HUES64 (cell line): ENCODE measurements around the gene FRMPD4.
"Not testable (repeated sequence)": the region's sequence is repeated elsewhere in the genome, so short reads cannot be mapped to it uniquely, and the experiment has no call there.

Experiments
- H3K27ac ChIP-seq: 2 replicates; pipeline ENCODE4 v1.7.0; 2013; ENCODE audit warnings: low read depth, low read length, inconsistent platforms
- H3K27me3 ChIP-seq: 2 replicates; pipeline ENCODE4 v1.6.1; 2013; ENCODE audit warnings: mild to moderate bottlenecking, low read length; ENCODE audit not compliant: insufficient read depth
- H3K36me3 ChIP-seq: 2 replicates; pipeline ENCODE4 v1.6.1; 2013; ENCODE audit warnings: mild to moderate bottlenecking, low read length; ENCODE audit not compliant: insufficient read depth
- H3K4me1 ChIP-seq: 2 replicates; pipeline ENCODE4 v1.6.1; 2013; ENCODE audit warnings: mild to moderate bottlenecking, low read length, moderate library complexity; ENCODE audit not compliant: insufficient read depth
- H3K4me3 ChIP-seq: 2 replicates; pipeline ENCODE4 v1.5.1; 2013; ENCODE audit warnings: mild to moderate bottlenecking, low read length, moderate library complexity
- H3K9ac ChIP-seq: 2 replicates; pipeline ENCODE4 v1.6.1; 2013; ENCODE audit warnings: mild to moderate bottlenecking, low read depth, low read length
- H3K9me3 ChIP-seq: 2 replicates; pipeline ENCODE4 v1.6.1; 2013; ENCODE audit warnings: low read depth, low read length; ENCODE audit not compliant: insufficient read depth
- WGBS: fragments of 150-250, 120-280 bp; methylation state at CpG from one replicate; pipeline ENCODE4 v1.1.7; 2013; ENCODE audit warnings: missing lambda C conversion rate; 5-methylcytosine and 5-hydroxymethylcytosine counted together

Gene FRMPD4

DNA sequence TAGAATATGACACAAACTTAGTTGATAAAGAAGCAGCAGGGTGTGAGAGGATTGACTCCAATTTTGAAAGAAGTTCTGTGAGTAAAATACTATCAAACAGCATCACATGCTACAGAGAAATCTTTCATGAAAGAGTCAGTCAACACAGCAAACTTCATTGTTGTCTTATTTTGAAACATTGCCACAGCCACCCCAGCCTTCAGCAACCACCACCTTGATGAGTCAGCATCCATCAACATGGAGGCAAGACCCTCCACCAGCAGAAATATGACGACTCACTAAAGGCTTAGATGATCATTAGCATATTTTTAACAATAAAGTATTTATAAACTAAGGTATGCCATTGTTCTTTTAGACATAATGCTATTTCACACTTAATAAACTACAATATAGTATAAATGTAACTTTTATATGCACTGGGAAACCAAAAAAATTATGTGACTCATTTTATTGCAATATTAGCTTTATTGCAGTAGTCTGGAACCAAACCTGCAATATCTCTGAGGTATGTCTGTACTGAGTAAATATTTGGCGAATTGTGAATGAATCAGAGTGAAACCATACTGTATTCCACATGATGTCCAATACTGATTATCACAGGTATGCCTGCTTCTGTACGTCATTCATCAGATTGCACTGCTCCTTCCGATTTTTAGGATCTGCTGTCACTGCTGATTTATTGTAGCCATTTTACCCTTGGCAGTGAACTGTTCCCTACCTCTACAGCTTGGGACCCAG is 11.6 kb downstream of the FRMPD4 start:
- H3K27me3 ChIP-seq: no peaks in the 10 kb centered on the region
- no peak overlapping the region for H3K4me3 ChIP-seq
- H3K4me1 ChIP-seq: no peaks in the 10 kb centered on the region
- H3K9ac ChIP-seq: no peak overlapping the region
- H3K36me3 ChIP-seq: no peaks in the 10 kb centered on the region
- H3K9me3 ChIP-seq: no peaks in the 10 kb centered on the region
- H3K27ac ChIP-seq: no peak overlapping the region
- 98% methylated on average over 4 of the region's 4 CpGs for WGBS

DNA sequence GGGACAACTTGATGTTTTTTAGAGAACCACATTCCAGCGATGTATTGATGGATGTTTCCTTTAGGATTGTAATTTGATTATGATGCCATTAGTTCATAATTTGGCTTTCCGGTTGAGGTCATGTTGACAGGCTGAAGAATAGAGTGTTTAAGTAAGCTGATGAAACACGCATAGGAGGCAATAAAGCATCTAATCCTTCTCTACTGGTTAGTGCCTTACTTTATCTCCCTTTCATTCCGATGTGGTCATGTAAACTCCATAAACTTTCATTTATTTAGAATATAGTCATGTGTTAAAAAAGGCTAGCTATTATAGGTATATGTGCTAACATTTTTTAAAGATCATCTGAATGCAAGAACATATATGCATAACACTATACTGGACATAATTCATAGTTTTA is 15.0 kb downstream of the FRMPD4 start:
- no peak overlapping the region for H3K9ac ChIP-seq
- no peak overlapping the region for H3K4me3 ChIP-seq
- no peaks in the 10 kb centered on the region for H3K36me3 ChIP-seq
- H3K27me3 ChIP-seq: no peaks in the 10 kb centered on the region
- H3K4me1 ChIP-seq: no peaks in the 10 kb centered on the region
- no peak overlapping the region for H3K27ac ChIP-seq
- H3K9me3 ChIP-seq: no peaks in the 10 kb centered on the region
- WGBS: 96% methylated on average over 2 of the region's 4 CpGs

DNA sequence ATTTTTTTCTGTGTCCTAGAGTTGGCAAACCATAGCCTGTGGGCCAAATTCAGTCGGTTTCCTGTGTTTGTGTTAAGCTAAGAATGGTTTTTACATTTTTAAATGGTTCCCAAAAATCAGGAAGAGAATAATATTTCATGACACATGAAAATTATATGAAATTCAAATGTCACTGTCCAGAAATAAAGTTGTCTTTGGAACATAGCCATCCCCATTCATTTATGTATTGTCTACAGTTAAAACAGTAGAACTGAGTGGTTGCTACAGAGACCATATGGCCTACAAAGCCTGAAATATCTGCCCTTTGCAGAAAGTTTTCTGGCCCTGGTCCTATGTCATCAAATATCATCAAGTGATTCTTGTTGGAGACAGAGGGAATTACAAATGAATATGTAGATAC is 15.5 kb downstream of the FRMPD4 start:
- no peaks in the 10 kb centered on the region for H3K36me3 ChIP-seq
- no peak overlapping the region for H3K9ac ChIP-seq
- H3K27ac ChIP-seq: no peak overlapping the region
- no peaks in the 10 kb centered on the region for H3K27me3 ChIP-seq
- 88% methylated on average over 1 of the region's 1 CpG for WGBS
- no peak overlapping the region for H3K4me3 ChIP-seq
- no peaks in the 10 kb centered on the region for H3K4me1 ChIP-seq
- no peaks in the 10 kb centered on the region for H3K9me3 ChIP-seq

DNA sequence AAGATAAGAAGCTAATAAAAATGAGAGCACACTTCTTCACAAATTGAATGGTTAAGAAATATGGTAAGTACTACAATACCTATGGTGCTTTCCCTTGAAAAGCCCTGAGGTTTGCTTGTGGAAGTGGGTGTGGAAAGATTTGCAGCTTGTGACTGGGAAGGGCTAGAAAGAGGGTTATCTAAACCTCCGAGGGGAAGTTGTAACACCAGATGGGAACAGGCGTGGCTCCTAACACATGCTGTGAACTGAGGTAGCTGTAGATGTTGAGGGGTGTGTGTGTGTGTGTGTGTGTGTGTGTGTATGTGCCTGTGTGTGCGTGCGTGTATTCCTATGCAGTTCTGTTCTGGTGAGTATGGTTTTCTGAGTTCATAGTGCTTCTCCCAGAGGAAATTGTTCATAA is 21.5 kb downstream of the FRMPD4 start:
- 90% methylated on average over 2 of the region's 4 CpGs for WGBS
- Histone ChIP-seq H3K9ac (no peak overlapping the region), H3K36me3 (no peaks in the 10 kb centered on the region), H3K27me3 (no peaks in the 10 kb centered on the region), H3K4me3 (no peak overlapping the region), H3K4me1 (no peaks in the 10 kb centered on the region), H3K27ac (no peak overlapping the region), H3K9me3 (no peaks in the 10 kb centered on the region)

DNA sequence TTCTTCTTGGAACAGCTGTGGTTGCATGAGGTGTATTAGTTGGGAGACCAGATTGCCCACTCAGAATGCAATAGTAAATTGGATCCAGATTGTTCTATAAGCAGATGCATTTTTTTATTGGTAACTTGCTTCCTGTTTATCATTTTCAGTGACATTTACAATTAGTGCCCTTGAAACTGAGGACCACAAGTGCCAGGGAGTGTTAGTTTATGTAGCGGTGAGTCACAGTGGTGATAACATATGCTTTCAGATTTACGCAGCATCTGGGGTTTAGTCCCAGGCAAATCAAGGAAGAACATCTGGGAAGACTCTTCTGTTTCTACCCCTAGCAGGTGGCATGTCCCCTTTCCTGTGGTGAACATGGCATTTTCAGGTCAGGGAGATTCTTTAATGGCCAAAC is 24.1 kb downstream of the FRMPD4 start:
- H3K27me3 ChIP-seq: no peaks in the 10 kb centered on the region
- no peaks in the 10 kb centered on the region for H3K36me3 ChIP-seq
- H3K4me1 ChIP-seq: no peaks in the 10 kb centered on the region
- no peaks in the 10 kb centered on the region for H3K9me3 ChIP-seq
- no peak overlapping the region for H3K9ac ChIP-seq
- no peak overlapping the region for H3K4me3 ChIP-seq
- 97% methylated on average over 2 of the region's 2 CpGs for WGBS
- no peak overlapping the region for H3K27ac ChIP-seq

DNA sequence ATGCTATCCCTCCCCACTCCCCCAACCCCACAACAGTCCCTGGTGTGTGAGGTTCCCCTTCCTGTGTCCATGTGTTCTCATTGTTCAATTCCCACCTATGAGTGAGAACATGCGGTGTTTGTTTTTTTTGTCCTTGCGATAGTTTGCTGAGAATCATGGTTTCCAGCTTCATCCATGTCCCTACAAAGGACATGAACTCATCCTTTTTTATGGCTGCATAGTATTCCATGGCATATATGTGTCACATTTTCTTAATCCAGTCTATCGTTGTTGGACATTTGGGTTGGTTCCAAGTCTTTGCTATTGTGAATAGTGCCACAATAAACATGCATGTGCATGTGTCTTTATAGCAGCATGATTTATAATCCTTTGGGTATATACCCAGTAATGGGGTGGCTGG is 25.9 kb downstream of the FRMPD4 start:
- H3K27ac ChIP-seq, H3K9ac ChIP-seq, H3K4me3 ChIP-seq, H3K9me3 ChIP-seq, H3K4me1 ChIP-seq, H3K36me3 ChIP-seq, H3K27me3 ChIP-seq: not testable (repeated sequence)
- 100% methylated on average over 2 of the region's 3 CpGs for WGBS

DNA sequence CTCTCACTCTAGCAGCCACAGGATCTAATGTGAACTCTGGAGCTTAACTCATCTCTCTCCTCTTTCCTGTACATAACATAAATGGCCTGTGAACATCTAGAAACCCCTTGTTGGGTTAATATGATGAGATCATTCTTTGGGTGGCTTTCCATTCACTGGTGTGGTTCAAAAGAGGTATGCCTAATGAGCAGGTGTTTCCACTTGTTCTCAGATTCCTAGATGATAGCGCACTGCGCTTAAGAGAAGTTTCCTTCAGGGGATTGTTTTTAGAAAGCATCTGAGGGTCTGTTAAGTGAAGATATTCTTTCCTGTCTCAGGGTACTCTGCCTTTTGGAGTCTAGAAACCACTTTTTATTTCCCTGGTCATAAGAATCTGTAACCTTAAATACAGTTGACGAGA is 32.5 kb downstream of the FRMPD4 start:
- Histone ChIP-seq H3K4me1 (no peaks in the 10 kb centered on the region; the same call in 1 of the 2 replicates), H3K36me3 (no peaks in the 10 kb centered on the region), H3K27me3 (no peaks in the 10 kb centered on the region), H3K27ac (no peak overlapping the region), H3K4me3 (no peak overlapping the region), H3K9ac (no peak overlapping the region), H3K9me3 (no peaks in the 10 kb centered on the region)
- WGBS: 96% methylated on average over 3 of the region's 3 CpGs

DNA sequence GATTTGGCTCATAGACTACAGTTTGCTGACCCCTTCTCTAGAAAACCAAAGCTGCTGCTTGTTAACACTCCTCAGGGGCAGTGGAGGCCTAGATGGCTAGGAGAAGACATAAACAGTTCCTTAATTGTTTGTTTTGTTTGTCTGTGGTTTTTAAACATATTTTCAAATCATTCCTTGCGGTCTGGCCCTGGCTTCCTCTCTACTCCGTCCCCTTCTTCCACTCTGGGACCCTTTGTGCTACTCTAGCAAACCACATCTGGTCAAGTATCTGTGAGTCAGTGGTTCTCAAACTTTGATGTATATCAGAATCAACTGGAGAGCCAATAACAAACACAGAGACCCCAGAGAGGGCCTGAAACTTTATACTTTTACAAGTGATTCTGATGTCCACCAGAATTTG is 36.1 kb downstream of the FRMPD4 start:
- Histone ChIP-seq H3K4me3 (no peak overlapping the region), H3K9me3 (no peaks in the 10 kb centered on the region), H3K36me3 (no peaks in the 10 kb centered on the region), H3K9ac (no peak overlapping the region), H3K27me3 (no peaks in the 10 kb centered on the region), H3K4me1 (no peaks in the 10 kb centered on the region; the same call in 1 of the 2 replicates), H3K27ac (no peak overlapping the region)
- no CpG with 5 or more reads among the region's 2 CpGs for WGBS

DNA sequence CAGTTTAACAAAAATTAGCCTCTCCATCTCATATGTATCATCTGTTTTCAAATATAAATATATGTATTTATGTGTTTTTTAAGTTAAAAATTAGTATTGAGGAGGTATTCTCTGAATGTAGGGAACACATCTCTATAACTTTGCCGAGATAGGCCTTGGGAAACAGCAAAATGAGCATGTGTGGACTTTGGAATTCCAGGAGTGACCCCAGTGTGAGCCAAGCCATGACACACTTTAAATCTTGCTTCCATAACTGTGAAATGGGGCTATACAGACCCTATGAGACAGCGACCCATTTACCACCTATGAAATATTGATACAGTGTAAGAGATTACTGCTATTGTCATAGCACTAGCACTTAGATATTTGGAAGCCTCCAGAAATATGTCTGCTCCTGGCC is 58.8 kb downstream of the FRMPD4 start:
- no peak overlapping the region for H3K27ac ChIP-seq
- no peak overlapping the region for H3K4me3 ChIP-seq
- H3K9me3 ChIP-seq: no peaks in the 10 kb centered on the region
- H3K4me1 ChIP-seq: peaks cover 3% of the 10 kb centered on the region; the same call in 1 of the 2 replicates
- H3K9ac ChIP-seq: no peak overlapping the region
- no peaks in the 10 kb centered on the region for H3K36me3 ChIP-seq
- 95% methylated on average over 1 of the region's 2 CpGs for WGBS
- H3K27me3 ChIP-seq: no peaks in the 10 kb centered on the region

DNA sequence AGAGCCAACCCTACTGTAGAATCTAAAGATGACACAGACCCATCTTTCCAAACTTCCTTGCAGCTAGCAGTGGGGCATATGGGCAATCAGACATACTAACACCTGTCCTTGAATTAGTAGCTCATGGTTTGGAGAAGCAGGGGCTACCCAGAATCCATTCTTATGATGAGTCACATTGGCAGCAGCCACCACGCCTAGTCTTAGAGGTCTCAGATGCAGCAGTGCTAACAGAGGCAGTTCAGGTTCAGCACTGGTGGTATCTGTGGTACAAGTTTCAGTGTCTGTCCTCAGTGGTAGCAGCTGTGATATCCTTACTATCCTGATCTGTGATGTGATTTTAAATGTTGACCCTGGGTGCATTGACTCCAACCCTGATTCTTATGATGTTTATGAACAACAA is 68.1 kb downstream of the FRMPD4 start:
- 91% methylated on average over 1 of the region's 1 CpG for WGBS
- no peaks in the 10 kb centered on the region for H3K4me1 ChIP-seq
- no peaks in the 10 kb centered on the region for H3K36me3 ChIP-seq
- no peaks in the 10 kb centered on the region for H3K27me3 ChIP-seq
- no peaks in the 10 kb centered on the region for H3K9me3 ChIP-seq
- H3K9ac ChIP-seq: no peak overlapping the region
- no peak overlapping the region for H3K4me3 ChIP-seq
- no peak overlapping the region for H3K27ac ChIP-seq

DNA sequence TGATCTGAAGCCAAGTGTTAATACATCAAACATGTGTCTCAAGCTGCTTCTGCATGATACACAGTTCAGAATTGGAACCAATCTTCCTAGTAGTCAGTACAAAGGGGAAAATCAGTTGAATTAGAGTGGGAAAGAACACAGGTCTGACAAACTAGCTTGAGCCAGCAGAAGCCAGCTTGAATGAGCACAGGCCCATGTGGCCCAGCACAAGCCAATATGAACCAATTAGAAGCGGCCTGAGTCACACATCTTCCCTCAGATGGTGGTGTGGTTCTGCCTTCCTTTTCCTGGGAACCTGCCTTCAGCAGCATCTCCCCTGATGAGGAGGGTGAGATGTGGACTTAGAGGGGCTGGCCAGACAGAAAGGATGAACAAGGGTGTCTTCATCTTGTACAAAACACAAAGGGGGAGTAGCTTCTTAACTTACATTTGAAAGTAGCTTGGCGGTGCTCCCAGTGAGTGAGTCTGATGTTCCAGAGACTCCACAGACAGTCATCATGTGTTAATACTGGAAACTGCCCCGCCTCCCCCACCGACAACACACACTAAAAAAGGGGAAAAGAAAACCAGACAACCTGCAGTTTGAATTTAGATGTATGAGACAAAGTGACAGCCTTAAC is 72.0 kb downstream of the FRMPD4 start:
- no peak overlapping the region for H3K9ac ChIP-seq
- H3K36me3 ChIP-seq: no peaks in the 10 kb centered on the region
- no peaks in the 10 kb centered on the region for H3K4me1 ChIP-seq
- H3K27me3 ChIP-seq: no peaks in the 10 kb centered on the region
- 100% methylated on average over 2 of the region's 4 CpGs for WGBS
- H3K27ac ChIP-seq: no peak overlapping the region
- no peaks in the 10 kb centered on the region for H3K9me3 ChIP-seq
- no peak overlapping the region for H3K4me3 ChIP-seq
